Epithelial cell of esophagus (primary cell): ENCODE results near the gene LYSMD3.

Experiments used
- DNase-seq: peaks from one replicate; pipeline ENCODE4 v3.0.0; 2010; ENCODE audit warnings: low read depth
- H3K4me3 ChIP-seq: 2 replicates; pipeline ENCODE4 v1.5.1; 2011; ENCODE audit warnings: mild to moderate bottlenecking, low read length, control low read depth
- TF ChIP-seq, protein P1 (sequence below): IDR thresholded peaks from 2 replicates; pipeline ENCODE4 v1.5.1; 2011; ENCODE audit warnings: low read depth, mild to moderate bottlenecking, low read length, control low read depth, inconsistent platforms; ENCODE audit not compliant: insufficient read depth; ENCODE audit errors: missing control alignments

LYSMD3 gene

DNA sequence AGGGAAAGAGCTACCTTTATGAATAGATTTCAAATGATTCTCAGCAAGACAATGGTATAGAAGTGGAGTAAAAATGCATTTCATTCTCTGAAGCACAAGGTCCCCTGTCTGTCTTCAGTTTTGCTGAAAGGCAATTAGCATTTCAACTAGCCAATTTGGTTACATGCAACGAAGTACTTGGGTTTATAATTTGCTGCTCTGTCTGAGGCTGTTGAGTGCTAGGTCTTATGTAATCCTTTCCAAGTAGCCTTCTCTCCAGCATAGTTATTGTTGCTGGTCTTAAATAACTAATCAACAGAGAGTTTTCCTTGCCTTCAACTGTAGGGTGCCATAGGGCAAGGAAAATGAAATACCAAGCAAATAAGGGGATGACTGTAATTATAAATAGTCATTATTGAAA, 33.7 kb upstream of the LYSMD3 start:
- DNase-seq = no peak
- H3K4me3 ChIP-seq = no peak overlapping the region
- TF ChIP-seq, protein P1, sequence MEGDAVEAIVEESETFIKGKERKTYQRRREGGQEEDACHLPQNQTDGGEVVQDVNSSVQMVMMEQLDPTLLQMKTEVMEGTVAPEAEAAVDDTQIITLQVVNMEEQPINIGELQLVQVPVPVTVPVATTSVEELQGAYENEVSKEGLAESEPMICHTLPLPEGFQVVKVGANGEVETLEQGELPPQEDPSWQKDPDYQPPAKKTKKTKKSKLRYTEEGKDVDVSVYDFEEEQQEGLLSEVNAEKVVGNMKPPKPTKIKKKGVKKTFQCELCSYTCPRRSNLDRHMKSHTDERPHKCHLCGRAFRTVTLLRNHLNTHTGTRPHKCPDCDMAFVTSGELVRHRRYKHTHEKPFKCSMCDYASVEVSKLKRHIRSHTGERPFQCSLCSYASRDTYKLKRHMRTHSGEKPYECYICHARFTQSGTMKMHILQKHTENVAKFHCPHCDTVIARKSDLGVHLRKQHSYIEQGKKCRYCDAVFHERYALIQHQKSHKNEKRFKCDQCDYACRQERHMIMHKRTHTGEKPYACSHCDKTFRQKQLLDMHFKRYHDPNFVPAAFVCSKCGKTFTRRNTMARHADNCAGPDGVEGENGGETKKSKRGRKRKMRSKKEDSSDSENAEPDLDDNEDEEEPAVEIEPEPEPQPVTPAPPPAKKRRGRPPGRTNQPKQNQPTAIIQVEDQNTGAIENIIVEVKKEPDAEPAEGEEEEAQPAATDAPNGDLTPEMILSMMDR = no peak

- H3K4me3 ChIP-seq = no peak overlapping the region
- no peak for DNase-seq
- TF ChIP-seq, protein P1 = no peak
Observed at GRCh38 chr5:90562341-90562740, 33.0 kb upstream of the LYSMD3 start.

DNA sequence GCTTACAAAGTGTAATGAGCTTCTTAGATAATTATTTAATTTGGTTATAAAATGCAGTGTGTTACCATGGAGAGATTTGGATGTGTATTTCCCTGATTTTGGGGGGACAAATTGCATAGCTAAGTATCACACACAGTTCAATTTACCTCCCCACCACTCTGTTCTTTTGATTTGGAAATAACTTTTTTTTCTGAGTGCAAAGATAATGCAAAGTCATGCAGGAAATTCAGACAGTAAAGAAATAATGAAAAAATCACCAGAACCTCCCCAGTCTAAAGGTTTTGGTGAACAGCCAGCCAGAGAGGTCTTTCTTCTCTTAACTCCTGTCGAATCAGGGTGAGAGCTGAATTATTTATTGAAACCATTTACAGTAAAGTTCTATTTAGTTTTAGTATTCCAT, 32.4 kb upstream of the LYSMD3 start:
- DNase-seq = no peak
- no peak overlapping the region for H3K4me3 ChIP-seq
- TF ChIP-seq, protein P1 = no peak

DNA sequence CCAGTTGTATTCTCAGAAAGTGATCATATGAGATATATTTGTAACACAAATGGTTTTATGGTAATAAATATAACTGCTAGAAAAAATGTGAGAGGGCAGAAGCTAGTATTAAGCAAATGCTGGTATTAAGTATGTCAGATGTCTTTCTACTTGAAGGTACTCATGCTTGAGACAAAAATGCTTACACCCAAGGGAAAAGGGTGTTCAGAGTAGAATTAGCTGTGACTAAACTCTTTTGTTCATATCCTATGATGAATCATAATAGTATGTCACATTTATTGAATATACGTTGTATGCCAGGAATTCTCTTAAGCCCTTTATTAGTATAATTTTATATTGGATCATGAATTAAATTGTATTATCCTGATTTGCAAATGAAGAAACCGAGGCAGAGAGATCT, 31.4 kb upstream of the LYSMD3 start:
- H3K4me3 ChIP-seq = no peak overlapping the region
- TF ChIP-seq, protein P1 = no peak
- DNase-seq = peak; percentile 54

DNA sequence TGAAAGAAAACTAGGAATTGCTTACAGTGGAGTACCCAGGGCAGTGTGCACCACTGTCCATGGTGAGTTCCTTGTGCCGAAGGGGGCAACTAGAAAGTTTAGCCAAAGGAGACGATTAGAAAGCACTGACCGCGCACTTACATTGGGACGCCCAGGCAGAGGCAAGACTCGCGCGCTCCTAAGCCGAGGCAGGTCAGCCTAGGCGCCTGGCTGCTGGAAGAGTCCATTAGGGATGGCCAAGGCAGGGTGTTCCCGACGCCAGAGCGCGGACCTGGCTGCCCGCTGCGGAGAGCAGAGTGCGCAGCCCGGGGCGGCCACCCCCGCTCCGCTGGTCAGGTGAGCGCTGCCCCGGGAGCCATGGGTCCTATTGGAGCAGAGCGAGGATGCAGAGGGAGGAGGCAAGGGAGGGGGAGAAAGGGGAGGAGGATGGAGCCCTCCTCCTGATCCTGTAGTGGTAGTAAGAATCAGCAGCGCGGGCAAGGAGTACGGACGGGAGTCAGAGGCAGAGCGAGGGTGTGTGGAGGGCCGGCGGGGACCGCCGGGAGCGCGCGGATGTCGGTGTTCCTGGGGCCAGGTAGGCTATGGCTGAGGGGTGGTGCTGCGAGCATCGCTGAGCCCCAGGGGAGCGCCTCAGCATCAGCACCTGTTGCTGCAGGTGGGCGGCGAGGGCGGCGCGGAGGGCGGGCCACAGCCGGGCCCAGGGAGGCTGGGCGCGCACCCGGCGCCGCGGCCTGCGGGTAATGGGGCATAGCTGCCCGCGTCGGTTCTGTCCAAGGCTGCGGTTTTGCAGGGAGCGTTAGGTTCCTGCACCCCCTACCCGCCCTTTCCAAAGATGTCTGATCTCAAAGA, 29.2 kb upstream of the LYSMD3 start, which contains the start of gene ADGRV1:
TSS of gene ADGRV1 (plus strand) at position 454 of the 849 bp plus-strand sequence. CDS start at position 553, 99 bp downstream.
- TF ChIP-seq, protein P1 = no peak
- H3K4me3 ChIP-seq = peak within 1 kb of the TSS; percentile 32
- DNase-seq = peak; percentile 84

- DNase-seq = no peak
- TF ChIP-seq, protein P1 = no peak
- peak overlapping the region; percentile 32 for H3K4me3 ChIP-seq
Observed at GRCh38 chr5:90557871-90558270, 28.5 kb upstream of the LYSMD3 start.

DNA sequence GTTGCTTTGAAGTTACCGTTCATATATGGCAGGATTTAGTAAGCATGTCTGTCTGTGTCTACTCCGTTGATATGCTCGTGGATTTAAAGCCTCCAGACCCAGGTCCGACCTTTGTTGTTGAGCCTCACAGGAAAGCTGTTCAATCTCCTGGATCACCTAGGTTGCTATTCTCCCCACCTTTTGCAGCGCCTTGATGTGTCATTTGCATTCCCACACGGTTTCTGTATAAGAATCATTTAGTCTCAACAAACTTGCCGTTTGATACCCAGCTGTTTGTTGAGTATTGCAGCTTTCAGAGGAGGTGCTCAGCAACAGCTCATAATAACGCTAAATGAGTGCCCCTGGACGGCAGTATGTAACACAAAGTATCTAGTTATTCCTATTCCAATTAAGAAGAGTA, 28.0 kb upstream of the LYSMD3 start:
- DNase-seq = no peak
- H3K4me3 ChIP-seq = no peak overlapping the region
- TF ChIP-seq, protein P1 = no peak
